ENCODE data around the gene TFPI2. TPM values are rescaled to one million over a fixed set of nuclear protein-coding genes. Genes with fewer than 3 reads are reported as not detected.

TFPI2 gene
- total RNA-seq, 2 experiments from 2014 or later: not detected

DNA sequence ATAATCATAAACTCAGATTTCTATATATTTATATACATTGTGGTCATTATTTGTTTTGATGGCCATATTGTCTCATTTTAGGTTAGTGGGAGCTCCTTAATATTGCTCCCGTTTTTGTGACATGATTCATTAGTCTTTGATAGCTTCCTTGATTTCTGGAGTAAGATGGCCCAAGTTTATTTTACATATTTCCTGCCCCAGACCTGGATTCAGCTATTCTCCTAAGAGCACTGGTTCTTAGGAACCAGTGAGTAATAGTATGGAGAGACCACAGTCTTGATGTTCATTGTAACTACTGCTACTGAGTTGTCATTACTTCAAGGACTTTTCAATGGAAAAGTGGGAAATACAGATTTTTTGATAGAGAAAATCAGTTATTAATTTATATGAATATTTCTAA lies 6.0 kb downstream of the TFPI2 start:
- DNase-seq: no peak
- Histone ChIP-seq H3K9me3 (ENCODE audit: control insufficient read depth in 1 of 2, insufficient read depth in 1 of 2, low read length in 2 of 2) (no peaks in the 10 kb centered on the region), H3K4me3 (ENCODE audit: low read length) (no peak overlapping the region), H3K27me3 (ENCODE audit: control insufficient read depth in 1 of 2, insufficient read depth in 2 of 2, low read length in 2 of 2) (peaks cover 0 to 2% of the 10 kb centered on the region in 2 experiments), H3K27ac (ENCODE audit: low read depth in 1 of 2, low read length in 2 of 2) (no peak overlapping the region), H3K4me1 (ENCODE audit: insufficient read depth, low read length) (no peaks in the 10 kb centered on the region), H3K36me3 (ENCODE audit: insufficient read depth, low read length) (no peaks in the 10 kb centered on the region)
- Mint-ChIP-seq H3K9me3 (peaks cover 2% of the 10 kb centered on the region), H3K27ac (no peak overlapping the region), H3K27me3 (peaks cover 21% of the 10 kb centered on the region), H3K4me3 (no peak overlapping the region), H3K36me3 (ENCODE audit: low read depth) (no peaks in the 10 kb centered on the region), H3K4me1 (ENCODE audit: low read depth) (peaks cover 1% of the 10 kb centered on the region)
- CTCF ChIA-PET: no interaction called here
- TF ChIP-seq, protein P1, sequence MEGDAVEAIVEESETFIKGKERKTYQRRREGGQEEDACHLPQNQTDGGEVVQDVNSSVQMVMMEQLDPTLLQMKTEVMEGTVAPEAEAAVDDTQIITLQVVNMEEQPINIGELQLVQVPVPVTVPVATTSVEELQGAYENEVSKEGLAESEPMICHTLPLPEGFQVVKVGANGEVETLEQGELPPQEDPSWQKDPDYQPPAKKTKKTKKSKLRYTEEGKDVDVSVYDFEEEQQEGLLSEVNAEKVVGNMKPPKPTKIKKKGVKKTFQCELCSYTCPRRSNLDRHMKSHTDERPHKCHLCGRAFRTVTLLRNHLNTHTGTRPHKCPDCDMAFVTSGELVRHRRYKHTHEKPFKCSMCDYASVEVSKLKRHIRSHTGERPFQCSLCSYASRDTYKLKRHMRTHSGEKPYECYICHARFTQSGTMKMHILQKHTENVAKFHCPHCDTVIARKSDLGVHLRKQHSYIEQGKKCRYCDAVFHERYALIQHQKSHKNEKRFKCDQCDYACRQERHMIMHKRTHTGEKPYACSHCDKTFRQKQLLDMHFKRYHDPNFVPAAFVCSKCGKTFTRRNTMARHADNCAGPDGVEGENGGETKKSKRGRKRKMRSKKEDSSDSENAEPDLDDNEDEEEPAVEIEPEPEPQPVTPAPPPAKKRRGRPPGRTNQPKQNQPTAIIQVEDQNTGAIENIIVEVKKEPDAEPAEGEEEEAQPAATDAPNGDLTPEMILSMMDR (IDR thresholded peaks at IDR 0.05): no peak
- no peak for ATAC-seq (ENCODE audit: poor library complexity)
- intact Hi-C loops (cut with DNase I, micrococcal nuclease): no loop called here
- POLR2A ChIA-PET: no interaction called here

DNA sequence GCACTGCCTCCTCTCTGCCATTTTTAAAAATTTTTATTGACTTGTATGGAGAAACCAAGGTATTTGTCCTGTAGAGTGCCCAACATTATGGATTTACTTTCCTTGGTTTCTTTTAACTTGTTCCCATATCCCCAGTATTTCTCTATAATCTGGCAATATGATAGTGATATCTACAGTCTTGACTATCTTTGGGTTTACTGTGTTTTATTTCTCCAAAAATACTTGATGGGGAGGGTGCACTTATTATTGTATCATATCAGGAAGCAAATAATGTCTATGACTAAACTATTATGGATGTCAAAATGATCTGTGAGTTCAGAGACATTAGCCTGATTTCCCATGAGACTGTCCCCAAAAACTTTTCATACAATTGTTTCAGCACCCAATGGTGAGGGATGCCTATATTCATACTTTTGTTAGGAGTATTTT lies 6.6 kb downstream of the TFPI2 start:
- H3K4me1 Mint-ChIP-seq (ENCODE audit: low read depth): no peaks in the 10 kb centered on the region
- DNase-seq: no peak
- Histone ChIP-seq H3K9me3 (ENCODE audit: control insufficient read depth in 1 of 2, insufficient read depth in 1 of 2, low read length in 2 of 2) (no peaks in the 10 kb centered on the region), H3K27me3 (ENCODE audit: control insufficient read depth in 1 of 2, insufficient read depth in 2 of 2, low read length in 2 of 2) (peaks cover 0 to under 1% of the 10 kb centered on the region in 2 experiments), H3K4me1 (ENCODE audit: insufficient read depth, low read length) (no peaks in the 10 kb centered on the region), H3K27ac (ENCODE audit: low read depth in 1 of 2, low read length in 2 of 2) (no peak overlapping the region), H3K36me3 (ENCODE audit: insufficient read depth, low read length) (no peaks in the 10 kb centered on the region), H3K4me3 (ENCODE audit: low read length) (no peak overlapping the region)
- intact Hi-C loops (cut with DNase I, micrococcal nuclease): no loop called here
- H3K27ac Mint-ChIP-seq: no peak overlapping the region
- ChIA-PET CTCF (no interaction called here), POLR2A (no interaction called here)
- peaks cover 15% of the 10 kb centered on the region for H3K27me3 Mint-ChIP-seq
- H3K36me3 Mint-ChIP-seq (ENCODE audit: low read depth): no peaks in the 10 kb centered on the region
- TF ChIP-seq, protein P1 (IDR thresholded peaks at IDR 0.05): no peak
- ATAC-seq (ENCODE audit: poor library complexity): no peak
- H3K9me3 Mint-ChIP-seq: peaks cover 4% of the 10 kb centered on the region
- H3K4me3 Mint-ChIP-seq: no peak overlapping the region

DNA sequence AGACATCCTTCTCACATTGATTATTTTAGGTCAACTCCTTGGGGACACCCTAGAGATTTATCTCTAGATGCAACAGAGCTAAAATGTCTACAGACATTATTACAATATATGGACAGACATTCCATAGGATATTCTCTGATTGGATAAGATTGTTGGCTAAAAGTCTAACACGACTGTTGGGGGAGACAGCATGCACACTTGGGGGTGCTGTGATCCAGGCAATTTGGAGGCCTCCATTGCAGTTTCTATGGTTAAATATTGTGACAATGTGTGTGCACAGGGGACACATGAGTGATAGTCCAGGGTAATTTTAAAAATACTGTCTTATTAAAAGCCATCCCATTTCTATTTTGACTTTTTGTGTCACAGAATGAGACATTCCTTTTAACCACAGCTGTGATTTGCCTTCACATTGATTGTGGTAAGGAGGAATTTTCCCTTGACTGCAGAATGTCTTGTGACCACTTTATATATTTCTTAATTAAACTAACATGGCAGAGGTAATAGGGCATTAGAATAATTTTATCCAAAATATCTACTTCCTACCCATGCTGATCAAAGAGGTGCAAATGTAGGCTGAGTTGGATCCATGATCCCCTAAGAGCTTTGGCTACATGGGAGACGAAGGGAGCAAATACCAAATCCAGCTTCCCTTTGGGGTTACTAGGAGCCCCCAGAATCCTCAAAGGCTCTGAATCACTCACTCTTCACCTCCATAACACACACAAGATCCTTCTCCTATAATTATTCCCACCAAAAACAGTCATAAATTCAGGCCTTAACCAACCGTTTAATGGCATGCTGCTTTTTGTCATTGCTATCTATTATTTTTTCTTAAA lies 7.3 kb downstream of the TFPI2 start:
- Mint-ChIP-seq H3K27ac (no peak overlapping the region), H3K9me3 (peaks cover 4% of the 10 kb centered on the region), H3K4me3 (no peak overlapping the region), H3K4me1 (ENCODE audit: low read depth) (no peaks in the 10 kb centered on the region), H3K36me3 (ENCODE audit: low read depth) (no peaks in the 10 kb centered on the region), H3K27me3 (peaks cover 9% of the 10 kb centered on the region)
- ATAC-seq (ENCODE audit: poor library complexity) (no peak), DNase-seq (no peak)
- POLR2A ChIA-PET: no interaction called here
- no peak overlapping the region for H3K27ac ChIP-seq (ENCODE audit: low read depth in 1 of 2, low read length in 2 of 2)
- H3K4me1 ChIP-seq (ENCODE audit: insufficient read depth, low read length): no peaks in the 10 kb centered on the region
- no peaks in the 10 kb centered on the region for H3K9me3 ChIP-seq (ENCODE audit: control insufficient read depth in 1 of 2, insufficient read depth in 1 of 2, low read length in 2 of 2)
- no peak overlapping the region for H3K4me3 ChIP-seq (ENCODE audit: low read length)
- intact Hi-C loops (cut with DNase I, micrococcal nuclease): no loop called here
- no peaks in the 10 kb centered on the region for H3K36me3 ChIP-seq (ENCODE audit: insufficient read depth, low read length)
- TF ChIP-seq, protein P1 (IDR thresholded peaks at IDR 0.05): no peak
- CTCF ChIA-PET: no interaction called here
- no peaks in the 10 kb centered on the region for H3K27me3 ChIP-seq (ENCODE audit: control insufficient read depth in 1 of 2, insufficient read depth in 2 of 2, low read length in 2 of 2)

Data from CD4-positive, alpha-beta T cell (primary cell).